PC-3 (cell line): ENCODE measurements around the gene LCLAT1.
A peak's percentile ranks its signal among the peaks of the same experiment; 100 is the strongest.

Experiments used
- EZH2 ChIP-seq: fragments of 300-600 bp; sonication (generic); IDR thresholded peaks from one replicate; pipeline ENCODE4 v1.6.1; 2017; ENCODE audit warnings: antibody characterized with exemption, mild to moderate bottlenecking, low read length; ENCODE audit not compliant: unreplicated experiment
- EZH2phosphoT487 ChIP-seq: fragments of 300-600 bp; sonication (generic); IDR thresholded peaks from 2 replicates; pipeline ENCODE4 v1.6.1; 2018; ENCODE audit warnings: mild to moderate bottlenecking, antibody characterized with exemption, low read length, borderline replicate concordance
- TF ChIP-seq, protein P1 (sequence below): fragments of 300-600 bp; sonication (generic); conservative IDR thresholded peaks from 2 replicates; pipeline ENCODE4 v1.5.1; 2017; ENCODE audit warnings: antibody characterized with exemption, low read depth, mild to moderate bottlenecking, low read length

- TF ChIP-seq, protein P1, sequence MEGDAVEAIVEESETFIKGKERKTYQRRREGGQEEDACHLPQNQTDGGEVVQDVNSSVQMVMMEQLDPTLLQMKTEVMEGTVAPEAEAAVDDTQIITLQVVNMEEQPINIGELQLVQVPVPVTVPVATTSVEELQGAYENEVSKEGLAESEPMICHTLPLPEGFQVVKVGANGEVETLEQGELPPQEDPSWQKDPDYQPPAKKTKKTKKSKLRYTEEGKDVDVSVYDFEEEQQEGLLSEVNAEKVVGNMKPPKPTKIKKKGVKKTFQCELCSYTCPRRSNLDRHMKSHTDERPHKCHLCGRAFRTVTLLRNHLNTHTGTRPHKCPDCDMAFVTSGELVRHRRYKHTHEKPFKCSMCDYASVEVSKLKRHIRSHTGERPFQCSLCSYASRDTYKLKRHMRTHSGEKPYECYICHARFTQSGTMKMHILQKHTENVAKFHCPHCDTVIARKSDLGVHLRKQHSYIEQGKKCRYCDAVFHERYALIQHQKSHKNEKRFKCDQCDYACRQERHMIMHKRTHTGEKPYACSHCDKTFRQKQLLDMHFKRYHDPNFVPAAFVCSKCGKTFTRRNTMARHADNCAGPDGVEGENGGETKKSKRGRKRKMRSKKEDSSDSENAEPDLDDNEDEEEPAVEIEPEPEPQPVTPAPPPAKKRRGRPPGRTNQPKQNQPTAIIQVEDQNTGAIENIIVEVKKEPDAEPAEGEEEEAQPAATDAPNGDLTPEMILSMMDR, result peak; percentile 54
- TF ChIP-seq EZH2, result no peak
- no peak for TF ChIP-seq EZH2phosphoT487
Observed at GRCh38 chr2:30503007-30503694, 56.1 kb downstream of the LCLAT1 start.
